CD4-positive, alpha-beta memory T cell (primary cell): ENCODE measurements around the gene CLSTN1. TPM values are rescaled to one million over a fixed set of nuclear protein-coding genes. Genes with fewer than 3 reads are reported as not detected.

Experiments used
- polyA plus RNA-seq, 2 donors: library from polyadenylated mRNA; unstranded; fragments of 300-500 nt; fragmentation: Illumina TruSeq; gene quantifications; one replicate each; pipeline ENCODE4 v1.2.3, GENCODE V29; 2021
- total RNA-seq, 2 experiments: library from RNA; stranded (reverse); gene quantifications; one replicate each; pipeline ENCODE4 v1.2.3, GENCODE V29; 2021

The CLSTN1 gene
- total and polyA plus RNA-seq, 4 experiments from 2014 or later: 6.9 to 109 (median 78.7) TPM

Other genes with a start within 250 kb of the CLSTN1 start
- 10 to 100 TPM; 11.2 to 12.9 TPM for gene TMEM201, start 235.1 kb downstream of the CLSTN1 start, total RNA-seq
- 1 to 10 TPM in 1 of 2 donors, under 1 TPM in 1; 0.41 to 3.5 TPM for gene TMEM201, start 235.1 kb downstream of the CLSTN1 start, polyA plus RNA-seq
- gene PIK3CD, start 172.2 kb downstream of the CLSTN1 start, total RNA-seq: 100 to 1,000 TPM; 220 to 236 TPM
- gene PIK3CD, start 172.2 kb downstream of the CLSTN1 start, polyA plus RNA-seq: 100 to 1,000 TPM in 1 of 2 donors, 10 to 100 TPM in 1; 57.1 to 110 TPM
- gene CTNNBIP1, start 86.3 kb upstream of the CLSTN1 start, total RNA-seq: 1 to 10 TPM; 6.3 to 9.1 TPM
- gene CTNNBIP1, start 86.3 kb upstream of the CLSTN1 start, polyA plus RNA-seq: 10 to 100 TPM in 1 of 2 donors, 1 to 10 TPM in 1; 10.0 to 10.1 TPM
- gene LZIC, start 119.4 kb upstream of the CLSTN1 start, total RNA-seq: 10 to 100 TPM; 34.0 to 34.8 TPM
- 10 to 100 TPM; 25.7 to 39.3 TPM for gene LZIC, start 119.4 kb upstream of the CLSTN1 start, polyA plus RNA-seq
- 1 to 10 TPM; 6.1 to 6.7 TPM for gene NMNAT1, start 119.5 kb upstream of the CLSTN1 start, total RNA-seq
- 1 to 10 TPM in 1 of 2 donors, under 1 TPM in 1; 0.57 to 6.3 TPM for gene NMNAT1, start 119.5 kb upstream of the CLSTN1 start, polyA plus RNA-seq
- gene RBP7, start 173.3 kb upstream of the CLSTN1 start, total RNA-seq: not detected
- not detected for gene RBP7, start 173.3 kb upstream of the CLSTN1 start, polyA plus RNA-seq
- gene UBE4B, start 209.0 kb upstream of the CLSTN1 start, total RNA-seq: 10 to 100 TPM; 44.1 to 47.6 TPM
- 1 to 10 TPM; 4.6 to 9.8 TPM for gene UBE4B, start 209.0 kb upstream of the CLSTN1 start, polyA plus RNA-seq